Thoracic aorta (tissue), 2 donors: Measurements from ENCODE around the gene GPBAR1. TPM values are rescaled to one million over a fixed set of nuclear protein-coding genes. Genes with fewer than 3 reads are reported as not detected.

Experiments
- ATAC-seq: fragments of 150-250 bp; one replicate; pipeline ENCODE4 v1.8.0; 2017; ENCODE audit warnings: low read depth; ENCODE audit not compliant: insufficient number of reproducible peaks, low FRiP score
- DNase-seq: peaks from one replicate; pipeline ENCODE4 v3.0.0-alpha.2; 2020; ENCODE audit warnings: low spot score
- H3K27ac ChIP-seq, 2 donors: fragments of 200-600 bp; sonication (generic); 1 replicate in 1 of 2; 2 replicates in 1 of 2; pipeline ENCODE4 v1.5.1; 2016; ENCODE audit warnings: mild to moderate bottlenecking in 2 of 2, moderate library complexity in 2 of 2
- H3K27me3 ChIP-seq: fragments of 200-600 bp; sonication (generic); replicated peaks from 2 replicates; pipeline ENCODE4 v1.6.0; 2016; ENCODE audit warnings: mild to moderate bottlenecking; ENCODE audit not compliant: insufficient read depth
- H3K36me3 ChIP-seq: fragments of 200-600 bp; sonication (generic); one replicate; pipeline ENCODE4 v1.5.1; 2016
- H3K4me1 ChIP-seq, 2 donors: fragments of 200-600 bp; sonication (generic); 1 replicate in 1 of 2; 2 replicates in 1 of 2; pipeline versions ENCODE4 v1.5.1 to v1.6.0; 2016; ENCODE audit warnings: low read depth in 2 of 2, mild to moderate bottlenecking in 1 of 2; ENCODE audit not compliant: control insufficient read depth in 1 of 2
- H3K4me3 ChIP-seq: fragments of 200-600 bp; sonication (generic); 2 replicates; pipeline ENCODE4 v1.5.1; 2016; ENCODE audit warnings: mild to moderate bottlenecking
- H3K9me3 ChIP-seq: fragments of 200-600 bp; sonication (generic); 2 replicates; pipeline ENCODE4 v1.5.1; 2016
- total RNA-seq, 2 donors: library from RNA; depleted of rRNA; stranded (reverse); fragments of >200 nt; gene quantifications; one replicate each; pipeline versions ENCODE4 v1.1.0 to v1.2.3, GENCODE V29; 2016
- TF ChIP-seq, protein P1 (sequence below): fragments of 200-600 bp; sonication (generic); IDR thresholded peaks from one replicate; pipeline ENCODE4 v1.5.1; 2019; ENCODE audit warnings: antibody characterized with exemption

The GPBAR1 gene
- total RNA-seq, 2 donors from 2014 or later: 3.5 to 4.2 TPM

- no peaks in the 10 kb centered on the region for H3K9me3 ChIP-seq
- no peaks in the 10 kb centered on the region for H3K27me3 ChIP-seq
- TF ChIP-seq, protein P1, sequence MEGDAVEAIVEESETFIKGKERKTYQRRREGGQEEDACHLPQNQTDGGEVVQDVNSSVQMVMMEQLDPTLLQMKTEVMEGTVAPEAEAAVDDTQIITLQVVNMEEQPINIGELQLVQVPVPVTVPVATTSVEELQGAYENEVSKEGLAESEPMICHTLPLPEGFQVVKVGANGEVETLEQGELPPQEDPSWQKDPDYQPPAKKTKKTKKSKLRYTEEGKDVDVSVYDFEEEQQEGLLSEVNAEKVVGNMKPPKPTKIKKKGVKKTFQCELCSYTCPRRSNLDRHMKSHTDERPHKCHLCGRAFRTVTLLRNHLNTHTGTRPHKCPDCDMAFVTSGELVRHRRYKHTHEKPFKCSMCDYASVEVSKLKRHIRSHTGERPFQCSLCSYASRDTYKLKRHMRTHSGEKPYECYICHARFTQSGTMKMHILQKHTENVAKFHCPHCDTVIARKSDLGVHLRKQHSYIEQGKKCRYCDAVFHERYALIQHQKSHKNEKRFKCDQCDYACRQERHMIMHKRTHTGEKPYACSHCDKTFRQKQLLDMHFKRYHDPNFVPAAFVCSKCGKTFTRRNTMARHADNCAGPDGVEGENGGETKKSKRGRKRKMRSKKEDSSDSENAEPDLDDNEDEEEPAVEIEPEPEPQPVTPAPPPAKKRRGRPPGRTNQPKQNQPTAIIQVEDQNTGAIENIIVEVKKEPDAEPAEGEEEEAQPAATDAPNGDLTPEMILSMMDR: no peak
- peaks cover 38% of the 10 kb centered on the region for H3K36me3 ChIP-seq
- H3K4me1 ChIP-seq: peaks cover 29 to 51% of the 10 kb centered on the region in 2 donors
- ATAC-seq (peak; percentile 87), DNase-seq (peak; percentile 99)
- H3K4me3 ChIP-seq: peak within 1 kb of the TSS; percentile 84
- H3K27ac ChIP-seq: peak within 1 kb of the TSS; percentile 69 to 81
Measured at GRCh38 chr2:218269900-218270720, 9.3 kb downstream of the GPBAR1 start, which contains the start of the genes AAMP and PNKD. AAMP (minus strand) TSS chr2:218270137; CDS start chr2:218270086, 51 bp downstream. PNKD (plus strand) TSS chr2:218270519; CDS start chr2:218270536, 17 bp downstream.

GRCh38 chr2:218270721-218271486 lies 10.1 kb downstream of the GPBAR1 start:
- H3K4me1 ChIP-seq: peaks cover 29 to 51% of the 10 kb centered on the region in 2 donors
- no peaks in the 10 kb centered on the region for H3K27me3 ChIP-seq
- H3K27ac ChIP-seq: peak overlapping the region; percentile 63 to 81
- H3K36me3 ChIP-seq: peaks cover 38% of the 10 kb centered on the region
- ATAC-seq (no peak), DNase-seq (no peak)
- TF ChIP-seq, protein P1: no peak
- H3K4me3 ChIP-seq: peak overlapping the region; percentile 84
- no peaks in the 10 kb centered on the region for H3K9me3 ChIP-seq

DNA sequence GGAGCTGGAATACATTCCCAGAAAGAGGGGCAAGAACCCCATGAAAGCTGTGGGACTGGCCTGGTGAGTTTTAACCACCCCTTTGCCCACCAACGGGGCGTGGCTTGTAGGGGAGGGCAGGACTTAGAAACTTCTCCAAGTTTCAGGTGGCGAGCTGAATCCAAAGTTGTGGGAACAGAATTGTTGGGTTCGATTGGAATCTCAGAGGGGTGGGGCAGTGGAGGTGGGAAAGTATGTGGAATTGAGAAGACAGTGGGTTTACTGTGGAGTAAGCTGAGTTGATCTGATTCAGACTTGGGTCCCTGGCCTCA lies 10.6 kb downstream of the GPBAR1 start:
- TF ChIP-seq, protein P1: no peak
- no peak for ATAC-seq
- Histone ChIP-seq H3K4me1 (peaks cover 29 to 51% of the 10 kb centered on the region in 2 donors), H3K27ac (peak overlapping the region; percentile 63 to 81), H3K36me3 (peaks cover 38% of the 10 kb centered on the region), H3K4me3 (peak overlapping the region; percentile 84), H3K9me3 (no peaks in the 10 kb centered on the region), H3K27me3 (no peaks in the 10 kb centered on the region)
- no peak for DNase-seq

- DNase-seq: no peak
- TF ChIP-seq, protein P1: no peak
- Histone ChIP-seq H3K4me1 (peaks cover 29 to 51% of the 10 kb centered on the region in 2 donors), H3K27ac (peak overlapping the region; percentile 54 to 81), H3K4me3 (peak overlapping the region; percentile 84), H3K27me3 (no peaks in the 10 kb centered on the region), H3K36me3 (peaks cover 38% of the 10 kb centered on the region), H3K9me3 (no peaks in the 10 kb centered on the region)
- ATAC-seq: no peak
Measured at GRCh38 chr2:218271865-218272530, 11.2 kb downstream of the GPBAR1 start.
